Ovary (tissue), 3 donors: ENCODE results near the gene PRR16.
"Not testable (repeated sequence)": the region's sequence is repeated elsewhere in the genome, so short reads cannot be mapped to it uniquely, and the experiment has no call there.

ENCODE experiments used
- CTCF ChIP-seq, 3 donors: fragments of 450-650 bp in 2 of 3; fragments of 200-600 bp in 1 of 3; IDR thresholded peaks; one replicate each; pipeline versions ENCODE4 v1.5.1 to v1.8.0; 2016 to 2022; ENCODE audit warnings: antibody characterized with exemption in 3 of 3, mild to moderate bottlenecking in 1 of 3
- EP300 ChIP-seq: sonication (generic); formaldehyde crosslinking; IDR thresholded peaks from one replicate; pipeline ENCODE4 v1.6.1; 2017; ENCODE audit warnings: antibody characterized with exemption
- donor health status: DM: no; HTN: no; CAD: no.

GRCh38 chr5:120426633-120427275 lies 37.3 kb upstream of the PRR16 start:
- TF ChIP-seq CTCF (IDR thresholded peaks at IDR 0.05); EP300: not testable (repeated sequence)
